KOPT-K1 (cell line): ENCODE measurements around the gene SLC35B2.

Experiments
- H3K27ac ChIP-seq: fragments of 200-600 bp; sonication (generic); 2 replicates; pipeline ENCODE4 v1.5.1; 2016; ENCODE audit warnings: antibody characterized with exemption, mild to moderate bottlenecking, low read depth, low read length; ENCODE audit not compliant: poor library complexity, severe bottlenecking
- H3K36me3 ChIP-seq: fragments of 200-600 bp; sonication (generic); 2 replicates; pipeline ENCODE4 v1.5.1; 2017; ENCODE audit warnings: antibody characterized with exemption, mild to moderate bottlenecking, low read length, moderate library complexity; ENCODE audit not compliant: insufficient read depth
- H3K9me3 ChIP-seq: fragments of 200-600 bp; sonication (generic); 2 replicates; pipeline ENCODE4 v1.5.1; 2017; ENCODE audit warnings: antibody characterized with exemption, low read length, mild to moderate bottlenecking; ENCODE audit not compliant: insufficient read depth, poor library complexity, severe bottlenecking

Gene SLC35B2

DNA sequence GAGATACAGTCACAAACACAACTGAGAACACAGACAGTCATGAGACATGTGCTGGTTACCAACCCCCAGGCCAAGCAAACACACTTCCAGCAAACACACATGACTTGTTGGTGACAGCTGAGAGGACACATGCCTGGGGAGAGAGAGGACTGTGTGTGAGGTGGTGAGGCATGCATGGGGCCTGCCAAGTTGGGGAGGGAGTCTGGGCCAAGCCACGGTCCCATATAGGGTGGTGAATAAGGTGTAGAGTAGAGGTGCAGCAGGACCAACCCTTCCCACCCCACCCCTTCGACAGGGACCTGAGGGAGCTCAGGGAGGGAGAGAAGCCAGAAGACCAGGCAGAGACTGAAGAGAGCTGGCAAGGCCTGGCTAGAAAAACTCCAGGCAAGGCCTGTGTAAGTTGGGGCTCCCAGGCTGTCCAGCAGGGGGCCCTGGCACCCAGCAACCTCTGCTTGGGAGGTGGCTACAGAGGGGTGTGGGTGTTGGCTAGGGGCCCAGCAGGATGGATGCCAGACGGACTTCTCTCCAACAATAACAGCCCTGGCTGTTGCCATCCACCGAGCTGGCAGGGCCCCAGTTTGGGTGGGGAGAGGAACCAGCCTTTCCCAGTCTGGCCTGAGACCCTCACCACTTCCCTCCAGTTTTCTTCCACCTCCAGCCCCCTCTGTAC is 35.9 kb downstream of the SLC35B2 start:
- Histone ChIP-seq H3K27ac (peak overlapping the region; percentile 65), H3K9me3 (no peaks in the 10 kb centered on the region), H3K36me3 (peaks cover 5% of the 10 kb centered on the region; the same call in 1 of the 2 replicates)

GRCh38 chr6:44220913-44221290 is 36.4 kb downstream of the SLC35B2 start:
- Histone ChIP-seq H3K27ac (peak overlapping the region; percentile 65), H3K9me3 (no peaks in the 10 kb centered on the region), H3K36me3 (peaks cover under 1% of the 10 kb centered on the region; the same call in 1 of the 2 replicates)

DNA sequence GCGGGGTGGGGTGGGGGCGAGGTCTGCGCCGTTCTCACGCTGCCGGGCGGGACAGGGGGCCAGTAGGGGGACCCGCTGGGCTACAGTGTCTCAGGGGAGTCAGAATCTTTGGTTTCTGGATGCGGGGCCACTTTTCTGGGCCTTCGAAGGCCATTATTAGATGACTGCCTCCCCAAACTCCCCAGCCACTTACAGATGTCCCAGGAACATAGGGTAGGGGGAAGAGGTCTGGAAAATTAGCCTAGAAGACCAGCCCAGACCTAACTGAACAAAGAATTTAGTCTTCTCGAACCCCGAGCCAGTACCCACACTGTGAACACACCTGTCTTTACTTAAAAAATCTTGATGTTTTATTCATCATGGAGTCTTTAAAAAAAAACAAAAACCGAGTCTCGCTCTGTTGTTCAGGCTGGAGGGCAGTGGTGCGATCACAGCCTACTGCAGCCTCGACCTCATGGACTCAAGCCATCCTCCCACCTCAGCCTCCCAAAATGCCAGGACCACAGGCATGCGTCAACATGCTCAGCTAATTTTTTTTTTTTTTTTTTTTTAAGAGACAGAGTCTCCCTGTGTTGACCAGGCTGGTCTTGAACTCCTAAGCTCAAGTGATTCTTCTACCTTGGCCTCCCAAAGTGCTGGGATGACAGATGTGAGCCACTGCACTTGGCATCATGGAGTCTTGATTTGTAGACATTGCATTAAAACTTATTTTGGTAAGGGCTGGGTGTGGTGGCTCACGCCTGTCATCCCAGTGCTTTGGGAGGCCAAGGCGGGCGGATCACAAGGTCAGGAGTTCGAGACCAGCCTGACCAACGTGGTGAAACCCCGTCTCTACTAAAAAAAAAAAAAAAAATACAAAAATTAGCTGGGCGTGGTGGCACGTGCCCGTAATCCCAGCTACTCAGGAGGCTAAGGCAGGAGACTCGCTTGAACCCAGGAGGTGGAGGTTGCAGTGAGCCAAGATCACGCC is 37.2 kb downstream of the SLC35B2 start:
- no peaks in the 10 kb centered on the region for H3K9me3 ChIP-seq
- H3K36me3 ChIP-seq: no peaks in the 10 kb centered on the region
- peak overlapping the region; percentile 93 for H3K27ac ChIP-seq

- no peaks in the 10 kb centered on the region for H3K36me3 ChIP-seq
- H3K9me3 ChIP-seq: no peaks in the 10 kb centered on the region
- peak overlapping the region; percentile 93 for H3K27ac ChIP-seq
Observed at GRCh38 chr6:44219053-44219814, 38.1 kb downstream of the SLC35B2 start.

- Histone ChIP-seq H3K27ac (peak overlapping the region; percentile 93), H3K36me3 (no peaks in the 10 kb centered on the region), H3K9me3 (no peaks in the 10 kb centered on the region)
Observed at GRCh38 chr6:44217332-44218143, 39.8 kb downstream of the SLC35B2 start.

DNA sequence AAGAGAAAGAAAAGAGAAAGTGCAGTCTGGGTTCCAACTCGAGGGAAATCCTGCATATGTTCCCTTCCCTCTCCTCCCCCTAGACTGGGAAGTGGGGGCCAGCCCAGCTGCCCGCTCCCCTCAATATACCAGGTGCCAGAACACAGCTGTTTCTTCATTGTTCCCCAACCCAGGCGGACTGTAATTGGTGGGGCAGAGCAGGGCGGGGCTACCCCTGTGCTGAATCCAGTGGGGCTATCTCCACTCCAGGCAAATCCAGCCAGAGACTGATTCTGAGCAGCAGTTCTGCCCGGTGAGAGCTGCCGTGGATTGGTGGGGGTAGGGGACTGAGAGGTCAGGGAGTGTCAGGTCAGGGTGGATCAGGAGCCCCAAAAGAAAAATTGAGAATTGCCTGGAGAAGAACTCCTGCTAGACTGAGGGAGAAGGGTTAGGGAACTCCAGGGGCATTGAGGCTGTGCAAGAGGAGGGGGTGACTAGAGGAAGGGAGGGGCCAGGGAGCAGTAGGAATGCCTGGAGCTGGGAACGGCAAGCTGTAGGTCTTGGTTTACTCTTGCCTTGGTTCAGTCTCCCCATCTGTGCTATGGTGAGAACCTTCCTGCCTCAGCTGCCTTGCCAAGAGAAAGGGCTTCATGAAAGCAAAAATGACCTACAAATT is 40.5 kb downstream of the SLC35B2 start, which contains the start of gene MYMX:
TSS of gene MYMX (plus strand) at position 250 of the 655 bp plus-strand sequence. CDS start 546 bp downstream, outside the sequence.
- H3K27ac ChIP-seq: peak within 1 kb of the TSS; percentile 93
- H3K36me3 ChIP-seq: no peaks in the 10 kb centered on the region

DNA sequence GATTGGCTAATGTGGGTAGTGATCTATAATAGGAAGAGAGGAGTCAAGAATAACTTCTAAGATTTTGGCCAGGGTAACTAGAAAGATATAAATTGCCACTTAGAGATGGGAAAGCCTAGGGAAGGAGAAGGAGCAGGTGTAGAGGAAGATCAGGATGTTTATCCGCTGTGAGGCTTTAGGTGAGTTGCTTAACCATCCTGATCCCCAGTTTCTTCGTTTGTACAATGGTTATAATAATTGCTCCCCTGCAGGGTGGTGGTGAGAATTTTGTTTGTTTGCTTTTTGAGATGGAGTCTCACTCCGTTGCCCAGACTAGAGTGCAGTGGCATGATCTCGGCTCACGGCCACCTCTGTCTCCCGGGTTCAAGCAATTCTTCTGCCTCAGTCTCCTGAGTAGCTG is 43.0 kb downstream of the SLC35B2 start:
- H3K36me3 ChIP-seq: no peaks in the 10 kb centered on the region
- no peak overlapping the region for H3K27ac ChIP-seq
- H3K9me3 ChIP-seq: no peaks in the 10 kb centered on the region

More for the DNA sequence above, 40.5 kb downstream of the SLC35B2 start, which contains the start of gene MYMX:
- H3K9me3 ChIP-seq: no peaks in the 10 kb centered on the region

GRCh38 chr6:44211284-44211683 is 46.0 kb downstream of the SLC35B2 start:
- H3K36me3 ChIP-seq: no peaks in the 10 kb centered on the region

DNA sequence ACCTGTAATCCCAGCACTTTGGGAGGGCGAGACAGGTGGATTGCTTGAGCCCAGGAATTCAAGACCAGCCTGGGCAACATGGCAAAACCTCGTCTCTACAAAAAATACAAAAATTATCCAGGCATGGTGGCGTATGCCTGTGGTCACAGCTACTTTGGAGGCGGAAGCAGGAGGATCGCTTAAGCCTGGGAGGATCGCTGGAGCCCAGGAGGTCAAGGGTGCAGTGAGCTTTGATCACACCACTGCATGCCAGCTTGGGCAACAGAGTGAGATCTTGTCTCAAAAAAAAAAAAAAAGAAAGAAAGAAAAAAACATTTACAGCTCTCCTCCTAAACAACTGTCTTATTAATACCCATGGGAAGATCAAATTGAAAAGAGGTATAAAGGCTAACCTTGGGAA is 49.4 kb downstream of the SLC35B2 start:
- Histone ChIP-seq H3K27ac (no peak overlapping the region), H3K9me3 (no peaks in the 10 kb centered on the region), H3K36me3 (no peaks in the 10 kb centered on the region)

More at GRCh38 chr6:44211284-44211683, 46.0 kb downstream of the SLC35B2 start:
- H3K27ac ChIP-seq: no peak overlapping the region
- no peaks in the 10 kb centered on the region for H3K9me3 ChIP-seq
